Fibroblast of mammary gland (primary cell): Measurements from ENCODE around the gene CACNA1G.
A peak's percentile ranks its signal among the peaks of the same experiment; 100 is the strongest.

Experiments used
- DNase-seq: peaks from one replicate; pipeline ENCODE4 v3.0.0-alpha.2; 2010; ENCODE audit warnings: low read depth
- H3K4me3 ChIP-seq: 2 replicates; pipeline ENCODE4 v1.5.1; 2011; ENCODE audit warnings: low read depth, mild to moderate bottlenecking, low read length, moderate library complexity; ENCODE audit not compliant: control insufficient read depth
- TF ChIP-seq, protein P1 (sequence below): conservative IDR thresholded peaks from 2 replicates; pipeline ENCODE4 v1.5.1; 2011; ENCODE audit warnings: low read depth, low read length, inconsistent platforms; ENCODE audit not compliant: control insufficient read depth, insufficient read depth

CACNA1G gene

DNA sequence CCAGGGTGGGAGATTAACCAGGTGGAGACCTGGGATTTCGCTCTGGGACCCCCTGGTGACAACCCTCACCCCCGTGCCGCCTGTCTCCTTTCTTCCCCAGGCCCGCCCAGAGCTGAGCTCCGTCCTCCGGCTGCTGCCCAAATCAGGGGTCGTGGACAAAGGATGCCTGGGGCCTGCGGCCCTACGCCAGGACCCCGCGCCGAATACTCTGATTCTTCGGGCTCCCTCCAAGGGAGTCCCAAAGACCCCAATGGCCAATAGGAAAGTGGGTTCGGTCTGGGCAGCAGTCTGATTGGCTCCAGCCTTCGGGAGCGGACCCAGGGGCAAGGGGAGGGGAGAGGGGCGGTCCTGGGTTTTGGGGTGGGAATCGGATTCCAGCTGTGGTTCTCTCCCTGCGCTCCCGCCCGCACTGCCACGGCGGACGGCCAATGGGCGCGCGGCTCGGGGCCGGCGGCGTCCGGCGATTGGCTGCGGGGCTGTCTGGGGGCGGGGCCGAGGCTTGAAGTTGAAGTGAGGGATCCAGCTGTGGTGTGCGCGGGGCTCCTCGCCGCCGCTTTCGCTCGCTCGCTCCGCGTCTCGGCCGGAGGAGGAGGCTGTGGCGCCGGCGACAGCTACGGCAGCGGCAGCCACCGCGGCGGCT is at the start of gene CACNA1G:
CACNA1G (plus strand) TSS at position 531 of the 640 bp plus-strand sequence. CDS start 745 bp downstream, outside the sequence.
- TF ChIP-seq, protein P1, sequence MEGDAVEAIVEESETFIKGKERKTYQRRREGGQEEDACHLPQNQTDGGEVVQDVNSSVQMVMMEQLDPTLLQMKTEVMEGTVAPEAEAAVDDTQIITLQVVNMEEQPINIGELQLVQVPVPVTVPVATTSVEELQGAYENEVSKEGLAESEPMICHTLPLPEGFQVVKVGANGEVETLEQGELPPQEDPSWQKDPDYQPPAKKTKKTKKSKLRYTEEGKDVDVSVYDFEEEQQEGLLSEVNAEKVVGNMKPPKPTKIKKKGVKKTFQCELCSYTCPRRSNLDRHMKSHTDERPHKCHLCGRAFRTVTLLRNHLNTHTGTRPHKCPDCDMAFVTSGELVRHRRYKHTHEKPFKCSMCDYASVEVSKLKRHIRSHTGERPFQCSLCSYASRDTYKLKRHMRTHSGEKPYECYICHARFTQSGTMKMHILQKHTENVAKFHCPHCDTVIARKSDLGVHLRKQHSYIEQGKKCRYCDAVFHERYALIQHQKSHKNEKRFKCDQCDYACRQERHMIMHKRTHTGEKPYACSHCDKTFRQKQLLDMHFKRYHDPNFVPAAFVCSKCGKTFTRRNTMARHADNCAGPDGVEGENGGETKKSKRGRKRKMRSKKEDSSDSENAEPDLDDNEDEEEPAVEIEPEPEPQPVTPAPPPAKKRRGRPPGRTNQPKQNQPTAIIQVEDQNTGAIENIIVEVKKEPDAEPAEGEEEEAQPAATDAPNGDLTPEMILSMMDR: no peak
- H3K4me3 ChIP-seq: peak within 1 kb of the TSS; percentile 49
- DNase-seq: peak; percentile 74

DNA sequence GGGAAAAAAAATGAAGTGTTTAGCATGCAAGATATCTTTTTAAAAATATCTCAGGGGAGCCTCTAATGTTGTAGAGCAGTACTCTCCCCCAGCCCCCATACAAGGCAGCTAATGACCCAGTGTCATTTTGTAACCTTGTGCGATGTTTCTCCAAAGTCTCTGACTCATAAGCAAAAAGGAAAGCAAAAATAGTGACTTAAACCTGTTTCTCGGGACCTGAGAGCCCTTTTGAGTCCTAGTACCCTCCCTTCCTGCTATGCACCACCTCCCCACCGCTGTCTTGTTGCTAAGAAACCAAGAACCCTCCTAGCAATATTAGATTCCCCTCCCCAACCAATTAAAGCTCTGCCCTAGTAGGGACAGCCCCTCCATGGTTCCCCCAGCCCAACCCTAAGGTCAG is 49.5 kb upstream of the CACNA1G start:
- DNase-seq: peak; percentile 46
- TF ChIP-seq, protein P1: no peak
- H3K4me3 ChIP-seq: no peak overlapping the region

DNA sequence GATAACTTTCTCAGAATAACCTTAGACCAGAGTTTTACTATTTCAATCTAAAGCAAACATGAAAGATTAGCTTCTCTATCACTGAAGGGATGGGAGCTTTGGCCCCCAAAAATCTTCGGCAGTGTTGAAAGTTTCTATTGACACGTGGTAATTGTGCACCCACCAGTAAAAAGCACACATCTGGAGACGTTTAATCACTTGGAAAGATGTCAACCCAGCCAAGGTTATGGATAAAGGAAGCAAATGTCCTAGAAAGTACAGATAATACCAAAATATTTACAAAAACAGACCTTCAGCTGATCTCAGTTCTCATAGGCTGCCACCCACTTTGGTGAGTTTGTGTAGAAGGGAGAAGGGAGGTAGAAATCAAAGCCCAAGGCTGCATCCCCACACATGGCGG is 47.0 kb upstream of the CACNA1G start:
- TF ChIP-seq, protein P1: no peak
- DNase-seq: peak; percentile 38
- no peak overlapping the region for H3K4me3 ChIP-seq

DNA sequence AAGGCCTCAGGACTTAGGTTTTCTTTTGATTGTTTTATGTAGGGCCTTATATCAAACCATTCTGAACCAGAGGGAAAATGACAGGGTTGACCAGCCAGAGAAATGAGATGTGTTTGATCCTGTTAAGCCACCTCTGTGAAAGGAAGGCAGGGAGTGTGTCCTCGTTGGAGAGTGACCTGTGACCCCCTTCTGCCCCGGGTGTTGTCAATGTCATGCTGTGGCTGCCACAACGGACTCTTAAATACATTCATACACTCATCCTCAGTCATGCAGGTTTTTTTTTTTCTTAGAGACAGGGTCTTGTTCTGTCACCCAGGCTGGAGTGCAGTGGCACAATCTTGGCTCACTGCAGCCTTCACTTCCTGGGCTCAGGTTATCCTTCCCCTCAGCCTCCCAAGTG is 46.1 kb upstream of the CACNA1G start:
- H3K4me3 ChIP-seq: no peak overlapping the region
- no peak for DNase-seq
- TF ChIP-seq, protein P1: no peak

DNA sequence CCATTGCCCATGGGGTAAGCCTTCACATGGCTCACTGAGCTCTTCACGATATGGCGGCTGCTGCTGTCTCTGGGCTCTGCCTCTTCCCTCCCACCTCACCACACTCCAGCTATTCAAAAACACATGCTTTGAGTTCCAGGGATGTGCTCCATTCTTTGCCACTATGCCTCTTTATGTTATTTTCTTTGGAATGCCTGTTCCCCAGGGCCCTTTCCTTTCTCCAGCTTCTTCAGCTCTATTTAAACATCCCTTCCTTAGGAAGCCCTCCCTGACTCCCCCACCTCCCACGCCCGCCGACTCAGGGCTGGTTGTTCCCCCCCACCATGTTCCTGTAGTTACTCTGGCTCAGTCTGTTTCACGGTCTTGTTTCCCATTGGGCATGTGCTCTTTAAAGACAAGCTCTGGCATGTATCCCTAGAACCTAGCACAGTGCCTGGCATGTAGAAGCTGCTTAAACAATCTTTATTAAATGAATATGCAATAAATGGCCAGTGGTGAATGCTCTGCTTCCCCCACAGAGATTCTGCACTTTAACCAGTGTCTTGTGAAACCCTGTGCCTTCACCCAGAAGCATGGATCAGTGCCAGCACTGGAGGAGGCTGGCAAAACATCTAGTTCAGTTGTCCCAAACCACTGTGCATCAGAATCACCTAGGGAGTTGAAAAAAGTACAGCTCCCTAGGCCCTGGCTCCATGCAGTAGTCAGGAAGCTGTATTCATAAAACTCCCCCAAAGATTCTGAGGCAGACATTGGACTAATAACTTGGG is 45.4 kb upstream of the CACNA1G start:
- no peak overlapping the region for H3K4me3 ChIP-seq
- peak; percentile 62 for DNase-seq
- TF ChIP-seq, protein P1: no peak

DNA sequence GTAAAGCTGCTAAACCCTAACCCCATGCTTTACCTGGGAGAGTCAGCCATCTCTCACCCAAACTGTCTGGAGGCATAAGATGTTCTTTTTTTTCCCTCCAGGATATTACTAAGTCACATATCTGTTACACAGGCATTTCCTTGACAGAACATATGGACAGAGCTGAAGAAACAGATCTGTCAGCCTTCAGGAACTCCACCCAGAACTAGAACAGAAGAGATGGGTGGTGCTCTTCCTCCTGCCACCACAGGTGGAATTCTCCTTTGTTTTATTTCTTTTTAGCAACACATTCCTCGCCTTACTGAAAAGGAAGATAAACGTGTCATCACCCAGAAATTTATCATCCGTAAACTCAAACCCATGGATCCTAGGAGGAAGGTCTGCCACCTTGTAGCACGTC is 43.5 kb upstream of the CACNA1G start:
- TF ChIP-seq, protein P1: no peak
- no peak for DNase-seq
- H3K4me3 ChIP-seq: no peak overlapping the region
